Measurements from ENCODE around the gene TBKBP1.
"Not testable (repeated sequence)": the region's sequence is repeated elsewhere in the genome, so short reads cannot be mapped to it uniquely, and the experiment has no call there.

TBKBP1 gene

DNA sequence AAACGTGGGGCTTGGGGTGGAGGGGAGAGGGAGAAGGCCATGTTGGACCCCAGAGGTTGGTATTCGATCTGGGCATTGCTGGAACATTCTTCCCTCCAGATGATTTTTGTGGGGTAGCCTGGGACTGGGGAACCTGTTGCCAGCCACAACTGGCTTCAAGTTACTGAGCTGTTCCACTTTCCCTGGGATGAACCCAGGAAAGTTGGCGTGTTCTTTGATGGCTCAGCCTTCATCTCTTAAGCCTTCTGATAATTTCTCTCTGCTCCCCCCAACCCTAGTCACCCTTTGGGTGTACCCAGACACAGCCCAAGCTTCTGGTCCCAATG lies 41.1 kb downstream of the TBKBP1 start:
- DNase-seq = no peak

DNA sequence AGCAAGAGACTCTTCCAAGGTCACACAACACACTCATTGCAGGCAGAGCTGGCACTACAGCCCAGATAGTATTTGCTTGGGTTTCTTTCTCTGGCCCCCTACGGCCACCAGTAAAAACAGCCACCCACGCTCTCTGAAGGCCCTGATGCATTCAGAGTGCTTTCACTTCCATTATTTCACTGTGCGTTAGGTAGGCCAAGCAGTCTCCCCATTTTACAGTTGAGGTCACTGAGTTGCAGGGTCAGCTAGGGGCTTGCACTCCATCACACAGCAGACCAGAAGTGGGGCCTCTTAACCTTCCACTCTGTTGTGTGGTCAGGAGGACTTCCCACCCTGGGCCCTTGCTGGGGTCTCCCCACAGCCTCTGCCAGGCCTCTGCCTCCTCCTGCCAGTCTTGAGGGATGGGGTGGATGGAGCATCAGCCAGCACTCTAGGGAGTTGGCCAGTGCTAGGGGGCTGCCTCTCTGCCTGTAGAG lies 41.6 kb downstream of the TBKBP1 start:
- DNase-seq = no peak

DNA sequence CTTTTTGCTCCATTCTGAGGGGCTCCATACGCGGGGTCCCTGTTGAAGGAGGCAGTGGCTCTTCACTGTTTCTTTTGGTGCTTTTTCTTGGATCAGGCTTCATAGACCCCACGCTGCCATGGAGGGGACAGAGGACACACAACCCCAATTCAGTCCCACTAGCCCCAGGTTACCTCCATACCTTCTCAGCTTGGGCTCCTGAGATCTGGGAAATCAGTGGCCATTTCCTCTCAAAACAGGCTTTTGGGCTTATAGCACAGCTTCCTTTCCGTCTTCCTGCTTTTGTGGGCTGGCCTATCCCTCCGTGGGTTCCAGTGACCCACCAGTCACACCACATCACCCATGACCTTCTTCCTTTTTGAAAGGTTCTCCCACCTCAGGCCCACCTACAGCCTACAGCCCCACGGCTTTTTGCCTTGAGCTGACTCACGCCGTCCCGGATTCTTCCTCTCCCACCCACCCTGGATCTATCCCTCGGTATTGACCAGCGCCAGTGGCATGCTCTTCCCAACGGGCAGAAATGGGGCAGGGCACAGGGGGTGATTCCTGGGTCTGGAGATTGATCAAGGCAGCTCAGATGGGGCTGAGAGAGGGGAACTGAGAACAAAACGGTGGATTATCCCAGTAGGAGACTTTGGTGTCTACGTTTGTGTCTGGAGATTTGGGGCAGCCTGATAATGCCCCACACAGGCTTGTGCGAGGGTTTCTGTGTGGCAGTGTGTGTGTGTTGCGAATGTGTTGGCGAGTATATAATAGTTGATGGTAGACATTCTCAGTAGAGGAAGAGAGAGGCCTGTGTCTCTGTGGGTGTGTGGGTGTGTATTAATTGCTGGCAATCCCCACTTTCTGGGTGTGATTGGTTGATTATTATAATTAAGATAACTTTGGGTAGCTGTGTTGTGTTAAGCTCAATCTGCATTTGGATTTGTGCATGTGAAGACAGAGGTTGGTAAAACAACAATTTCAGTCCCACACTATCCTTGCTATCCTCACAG lies 42.8 kb downstream of the TBKBP1 start:
- no peak for DNase-seq

DNA sequence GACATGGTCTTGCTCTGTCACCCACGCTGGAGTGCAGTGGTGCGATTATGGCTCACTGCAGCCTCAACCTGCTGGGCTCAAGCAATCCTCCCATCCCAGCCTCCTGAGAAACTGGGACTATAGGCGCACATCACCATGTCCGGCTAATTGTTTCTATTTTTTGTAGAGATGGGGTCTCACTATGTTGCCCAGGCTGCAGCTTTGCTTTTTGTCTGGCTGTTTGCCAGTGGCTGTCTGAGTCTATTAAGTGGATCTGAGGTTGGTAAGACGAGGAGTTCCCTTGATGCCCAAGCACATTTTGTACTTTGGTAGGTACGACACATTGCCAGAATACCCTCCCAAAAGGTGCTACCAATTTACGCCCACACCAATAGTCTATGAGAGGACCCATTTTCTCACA lies 44.2 kb downstream of the TBKBP1 start:
- no peak for DNase-seq

DNA sequence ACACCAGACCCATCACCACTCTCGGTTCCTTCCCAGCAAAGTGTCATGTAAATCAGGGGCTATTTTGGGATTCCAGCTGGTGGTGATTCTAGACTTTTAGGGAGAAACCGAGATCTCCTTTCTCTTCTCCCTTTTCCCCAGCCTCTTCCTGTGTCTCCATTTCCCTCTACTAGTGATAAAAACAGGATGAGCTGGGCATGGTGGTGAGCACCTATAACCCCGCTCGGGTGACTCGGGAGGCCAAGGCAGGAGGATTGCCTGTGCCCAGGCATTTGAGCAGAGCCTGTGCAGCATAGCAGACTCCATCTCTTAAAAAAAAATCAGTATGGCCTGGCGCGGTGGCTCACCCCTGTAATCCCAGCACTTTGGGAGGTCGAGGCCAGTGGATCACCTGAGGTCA lies 45.2 kb downstream of the TBKBP1 start:
- DNase-seq = no peak

DNA sequence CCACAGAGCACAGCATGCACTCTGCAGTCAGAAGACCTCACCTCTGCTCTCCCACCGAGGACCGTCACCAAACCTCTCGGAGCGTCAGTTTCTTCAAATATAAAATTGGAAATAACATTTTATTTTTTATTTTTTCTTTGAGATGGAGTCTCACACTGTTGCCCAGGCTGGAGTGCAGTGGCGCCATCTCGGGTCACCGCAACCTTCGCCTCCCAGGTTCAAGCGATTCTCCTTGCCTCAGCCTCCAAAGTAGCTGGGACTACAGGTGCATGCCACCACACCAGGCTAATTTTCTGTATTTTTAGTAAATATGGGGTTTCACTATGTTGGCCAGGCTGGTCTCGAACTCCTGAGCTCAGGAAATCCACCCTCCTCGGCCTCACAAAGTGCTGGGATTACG lies 46.0 kb downstream of the TBKBP1 start:
- not testable (repeated sequence) for DNase-seq

DNA sequence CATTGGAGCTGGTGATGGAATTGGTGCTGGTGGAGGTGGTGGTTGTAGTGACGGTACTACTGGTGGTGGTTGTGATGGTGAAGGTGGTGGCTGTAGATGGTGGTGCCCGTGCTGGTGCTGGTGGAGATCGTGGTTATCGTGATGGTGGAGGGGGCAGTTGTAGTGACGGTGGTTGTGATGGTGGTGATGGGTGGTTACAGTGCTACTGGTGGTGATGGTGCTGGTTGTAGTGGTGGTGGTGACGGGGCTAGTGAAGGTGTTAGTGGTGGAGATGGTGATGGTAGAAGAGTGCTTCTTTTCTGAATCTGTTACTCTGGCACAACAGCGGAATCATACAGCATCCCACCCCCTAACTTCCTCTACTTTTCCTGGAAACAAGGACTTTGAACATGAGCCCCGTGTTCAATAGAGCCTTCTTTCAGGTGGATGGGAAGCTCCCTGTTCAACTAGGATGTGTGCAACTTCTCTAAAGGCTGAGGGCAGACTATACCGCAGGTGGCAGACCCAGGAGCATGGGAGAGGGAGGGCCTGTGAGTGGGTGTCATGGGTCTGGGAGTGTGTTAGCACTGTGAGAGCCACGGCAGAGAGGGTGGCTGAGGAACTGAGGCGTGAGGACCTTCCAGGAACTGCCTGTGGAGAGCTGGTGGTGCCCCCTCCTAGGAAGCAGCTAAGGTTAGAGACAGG lies 47.3 kb downstream of the TBKBP1 start:
- no peak for DNase-seq

DNA sequence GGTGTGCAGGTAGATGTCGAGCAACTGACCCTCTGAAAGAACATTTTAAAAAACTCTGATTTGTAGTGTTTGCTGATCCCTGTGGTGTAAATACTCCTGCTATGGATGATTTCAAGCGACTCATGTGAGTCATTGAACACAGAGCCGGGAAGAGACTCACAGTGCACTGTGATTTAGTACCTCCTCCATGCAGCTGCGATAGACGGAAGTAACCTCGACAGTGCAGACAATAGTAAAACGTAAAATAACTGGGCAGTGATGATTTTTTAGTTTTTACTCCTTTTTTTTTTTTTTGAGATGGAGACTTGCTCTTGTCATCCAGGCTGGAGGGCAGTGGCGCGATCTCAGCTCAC lies 47.8 kb downstream of the TBKBP1 start:
- DNase-seq = no peak

DNA sequence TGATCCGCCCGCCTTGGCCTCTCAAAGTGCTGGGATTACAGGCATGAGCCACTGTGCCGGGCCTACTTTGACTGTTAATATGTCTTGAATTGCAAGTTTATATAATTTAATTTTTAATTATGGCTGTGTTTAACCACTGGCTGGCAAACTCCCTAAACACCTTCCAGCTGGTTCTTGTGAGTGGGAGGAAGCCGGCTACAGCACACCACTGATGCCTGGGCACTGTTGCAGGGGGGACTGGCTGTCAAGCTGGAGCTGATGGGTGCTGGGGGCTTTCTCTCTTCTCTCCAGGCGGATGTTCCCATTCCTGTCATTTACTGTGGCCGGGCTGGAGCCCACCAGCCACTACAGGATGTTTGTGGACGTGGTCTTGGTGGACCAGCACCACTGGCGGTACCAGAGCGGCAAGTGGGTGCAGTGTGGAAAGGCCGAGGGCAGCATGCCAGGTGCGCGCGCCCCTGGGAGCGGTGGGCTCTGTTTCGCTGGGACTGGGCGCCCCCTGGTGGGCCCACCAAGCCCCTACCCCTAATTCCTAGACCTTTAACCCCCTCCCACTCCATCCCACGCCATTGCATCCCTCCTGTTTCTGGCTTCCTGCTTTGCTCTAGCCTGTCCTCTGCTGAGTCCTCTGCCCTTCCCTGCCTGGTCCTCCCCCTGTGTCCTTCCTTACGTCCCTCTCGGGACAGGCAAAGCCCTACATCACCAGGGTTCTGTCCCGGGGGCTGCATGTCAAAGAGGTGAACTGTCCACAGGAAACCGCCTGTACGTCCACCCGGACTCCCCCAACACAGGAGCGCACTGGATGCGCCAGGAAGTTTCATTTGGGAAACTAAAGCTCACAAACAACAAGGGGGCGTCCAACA lies 48.6 kb downstream of the TBKBP1 start:
- DNase-seq = peak; percentile 52

DNA sequence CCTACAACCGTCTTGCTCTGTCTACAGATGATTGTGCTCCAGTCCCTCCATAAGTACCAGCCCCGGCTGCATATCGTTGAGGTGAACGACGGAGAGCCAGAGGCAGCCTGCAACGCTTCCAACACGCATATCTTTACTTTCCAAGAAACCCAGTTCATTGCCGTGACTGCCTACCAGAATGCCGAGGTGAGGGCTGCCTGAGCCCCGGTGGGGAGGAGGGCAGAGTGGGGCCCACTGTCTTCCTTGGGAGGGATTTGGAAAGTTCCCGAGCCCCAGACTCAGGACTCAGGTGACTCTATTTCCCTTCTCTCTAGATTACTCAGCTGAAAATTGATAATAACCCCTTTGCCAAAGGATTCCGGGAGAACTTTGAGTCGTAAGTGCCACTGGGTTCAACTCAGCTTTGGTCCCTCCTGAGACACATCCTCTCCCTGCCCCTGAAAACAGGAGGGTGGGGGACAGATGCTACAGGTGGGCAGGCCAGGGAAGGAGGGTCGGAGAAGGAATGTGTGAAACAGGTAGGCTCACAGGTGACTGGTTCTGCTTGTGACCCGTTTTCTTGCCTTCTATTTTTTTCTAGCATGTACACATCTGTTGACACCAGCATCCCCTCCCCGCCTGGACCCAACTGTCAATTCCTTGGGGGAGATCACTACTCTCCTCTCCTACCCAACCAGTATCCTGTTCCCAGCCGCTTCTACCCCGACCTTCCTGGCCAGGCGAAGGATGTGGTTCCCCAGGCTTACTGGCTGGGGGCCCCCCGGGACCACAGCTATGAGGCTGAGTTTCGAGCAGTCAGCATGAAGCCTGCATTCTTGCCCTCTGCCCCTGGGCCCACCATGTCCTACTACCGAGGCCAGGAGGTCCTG lies 50.4 kb downstream of the TBKBP1 start:
- DNase-seq = no peak

DNA sequence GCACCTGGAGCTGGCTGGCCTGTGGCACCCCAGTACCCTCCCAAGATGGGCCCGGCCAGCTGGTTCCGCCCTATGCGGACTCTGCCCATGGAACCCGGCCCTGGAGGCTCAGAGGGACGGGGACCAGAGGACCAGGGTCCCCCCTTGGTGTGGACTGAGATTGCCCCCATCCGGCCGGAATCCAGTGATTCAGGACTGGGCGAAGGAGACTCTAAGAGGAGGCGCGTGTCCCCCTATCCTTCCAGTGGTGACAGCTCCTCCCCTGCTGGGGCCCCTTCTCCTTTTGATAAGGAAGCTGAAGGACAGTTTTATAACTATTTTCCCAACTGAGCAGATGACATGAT lies 51.0 kb downstream of the TBKBP1 start:
- no peak for DNase-seq

DNA sequence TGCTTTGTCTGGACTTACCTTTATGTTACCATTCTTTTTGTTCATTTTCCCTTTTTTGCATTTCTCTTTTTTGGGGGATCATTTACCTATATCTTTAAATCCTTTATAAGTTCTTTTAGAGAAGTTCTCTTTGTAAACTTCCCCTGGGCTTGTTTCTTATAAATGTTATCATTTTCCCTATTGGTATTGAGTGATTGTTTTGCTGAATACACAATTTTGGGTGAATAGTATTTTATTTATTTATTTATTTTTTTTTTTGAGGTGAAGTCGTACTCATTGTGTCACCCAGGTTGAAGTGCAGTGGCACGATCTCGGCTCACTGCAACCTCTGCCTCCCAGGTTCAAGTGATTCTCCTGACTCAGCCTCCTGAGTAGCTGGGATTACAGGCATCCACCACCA lies 57.5 kb downstream of the TBKBP1 start:
- DNase-seq = no peak

DNA sequence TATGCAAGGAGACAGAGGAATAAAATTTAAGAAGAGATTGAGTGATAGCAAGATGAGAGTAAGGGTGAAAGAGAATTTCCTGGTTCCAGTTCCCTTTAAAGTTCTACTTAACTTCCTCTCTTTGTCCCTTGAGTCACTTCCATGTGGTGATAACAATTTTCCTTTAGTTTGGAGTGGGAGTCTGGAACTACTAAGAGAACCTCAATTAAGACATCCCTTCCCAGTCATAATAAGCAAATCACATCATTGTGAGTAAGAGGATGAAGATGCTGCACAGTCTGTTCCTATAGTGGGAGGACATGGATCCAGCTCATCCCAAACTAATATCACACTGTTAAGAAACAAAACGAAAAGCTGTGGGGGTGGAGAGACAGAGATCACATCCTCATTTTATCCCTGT lies 63.4 kb downstream of the TBKBP1 start:
- no peak for DNase-seq

DNA sequence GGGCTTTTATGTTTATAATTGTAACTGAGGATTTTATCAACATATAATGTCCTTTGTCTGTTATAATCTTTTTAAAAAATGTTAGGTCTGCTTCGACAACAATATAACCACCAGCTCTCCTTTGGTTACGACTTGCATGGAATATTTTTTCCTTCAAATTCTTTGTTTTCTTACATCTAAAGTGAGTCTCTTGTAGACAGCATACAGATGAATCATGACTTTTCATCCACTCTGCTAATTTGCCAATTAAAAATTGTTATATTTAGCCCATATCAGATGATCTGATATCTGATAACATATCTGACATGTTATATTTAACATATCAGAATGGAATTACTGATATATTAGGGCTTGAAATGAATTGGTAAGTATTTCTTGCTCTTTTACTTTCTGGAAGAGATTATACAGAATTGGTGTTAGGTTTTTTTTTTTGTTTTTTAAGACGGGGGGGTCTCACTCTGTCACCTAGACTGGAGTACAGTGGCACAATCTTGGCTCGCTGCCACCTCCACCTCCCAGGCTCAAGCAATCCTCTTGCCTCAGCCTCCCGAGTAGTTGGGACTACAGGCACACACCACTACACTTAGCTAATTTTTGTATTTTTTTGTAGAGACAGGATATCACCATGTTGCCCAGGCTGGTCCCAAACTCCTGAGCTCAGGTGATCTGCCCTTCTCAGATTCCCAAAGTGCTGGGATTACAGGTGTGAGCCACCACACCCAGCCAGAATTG lies 66.6 kb downstream of the TBKBP1 start:
- no peak for DNase-seq

Measured in activated naive CD4-positive, alpha-beta T cell treated with anti-CD3 and anti-CD28 coated beads, Interleukin-2, amount 50 U/mL, for 16 hours (primary cell).